IPS-15b (cell line): Measurements from ENCODE around the gene CNGA2.
A peak's percentile ranks its signal among the peaks of the same experiment; 100 is the strongest.
"Not testable (repeated sequence)": the region's sequence is repeated elsewhere in the genome, so short reads cannot be mapped to it uniquely, and the experiment has no call there.

ENCODE experiments used
- H3K27me3 ChIP-seq: one replicate; pipeline ENCODE4 v1.6.1; 2013; ENCODE audit warnings: low read length; ENCODE audit not compliant: control insufficient read depth, insufficient read depth
- H3K36me3 ChIP-seq: one replicate; pipeline ENCODE4 v1.6.1; 2013; ENCODE audit warnings: low read length; ENCODE audit not compliant: control insufficient read depth, insufficient read depth
- H3K4me1 ChIP-seq: one replicate; pipeline ENCODE4 v1.6.1; 2013; ENCODE audit warnings: mild to moderate bottlenecking, low read length; ENCODE audit not compliant: control insufficient read depth, insufficient read depth
- H3K4me3 ChIP-seq: one replicate; pipeline ENCODE4 v1.5.1; 2013; ENCODE audit warnings: low read depth, low read length
- H3K9ac ChIP-seq: one replicate; pipeline ENCODE4 v1.6.1; 2013; ENCODE audit warnings: low read depth, mild to moderate bottlenecking, low read length
- H3K9me3 ChIP-seq: one replicate; pipeline ENCODE4 v1.6.1; 2013; ENCODE audit warnings: mild to moderate bottlenecking, low read length; ENCODE audit not compliant: control insufficient read depth, insufficient read depth

The CNGA2 gene

GRCh38 chrX:151734446-151734845 lies at the start of gene CNGA2:
Gene CNGA2, plus strand, starts transcription at chrX:151734746. Its CDS starts 3,738 bp downstream, at chrX:151738484.
- Histone ChIP-seq H3K4me3 (no peak within 1 kb of the TSS), H3K4me1 (no peaks in the 10 kb centered on the region), H3K36me3 (no peaks in the 10 kb centered on the region), H3K27me3 (no peaks in the 10 kb centered on the region), H3K9me3 (peaks cover 8% of the 10 kb centered on the region), H3K9ac (no peak within 1 kb of the TSS)

- H3K4me1 ChIP-seq = no peaks in the 10 kb centered on the region
- H3K27me3 ChIP-seq = no peaks in the 10 kb centered on the region
- peaks cover under 1% of the 10 kb centered on the region for H3K9me3 ChIP-seq
- H3K36me3 ChIP-seq = no peaks in the 10 kb centered on the region
- H3K4me3 ChIP-seq = no peak overlapping the region
- H3K9ac ChIP-seq = no peak overlapping the region
Measured at GRCh38 chrX:151687635-151688034, 46.9 kb upstream of the CNGA2 start.

- H3K9me3 ChIP-seq = peaks cover 8% of the 10 kb centered on the region
- H3K27me3 ChIP-seq = peaks cover 4% of the 10 kb centered on the region
- H3K36me3 ChIP-seq = no peaks in the 10 kb centered on the region
- no peak overlapping the region for H3K4me3 ChIP-seq
- no peak overlapping the region for H3K9ac ChIP-seq
- no peaks in the 10 kb centered on the region for H3K4me1 ChIP-seq
Measured at GRCh38 chrX:151688695-151689094, 45.9 kb upstream of the CNGA2 start.

GRCh38 chrX:151692825-151693224 lies 41.7 kb upstream of the CNGA2 start:
- no peak overlapping the region for H3K4me3 ChIP-seq
- no peak overlapping the region for H3K9ac ChIP-seq
- H3K9me3 ChIP-seq = peaks cover 10% of the 10 kb centered on the region
- peaks cover 16% of the 10 kb centered on the region for H3K27me3 ChIP-seq
- no peaks in the 10 kb centered on the region for H3K4me1 ChIP-seq
- H3K36me3 ChIP-seq = no peaks in the 10 kb centered on the region

GRCh38 chrX:151694121-151694520 lies 40.4 kb upstream of the CNGA2 start:
- Histone ChIP-seq H3K9ac (no peak overlapping the region), H3K36me3 (no peaks in the 10 kb centered on the region), H3K4me3 (peak overlapping the region; percentile 43), H3K27me3 (peaks cover 16% of the 10 kb centered on the region), H3K9me3 (peaks cover 10% of the 10 kb centered on the region), H3K4me1 (no peaks in the 10 kb centered on the region)

- Histone ChIP-seq H3K9ac (no peak within 1 kb of the TSS), H3K4me1 (no peaks in the 10 kb centered on the region), H3K27me3 (peaks cover 16% of the 10 kb centered on the region), H3K9me3 (peaks cover 10% of the 10 kb centered on the region), H3K36me3 (no peaks in the 10 kb centered on the region), H3K4me3 (peak within 1 kb of the TSS; percentile 47)
Measured at GRCh38 chrX:151694661-151695582, 39.6 kb upstream of the CNGA2 start, which contains the start of gene PRRG3. Gene PRRG3, plus strand, starts transcription at chrX:151695458. Its CDS starts 3,357 bp downstream, at chrX:151698815.

- H3K9ac ChIP-seq = no peak overlapping the region
- peak overlapping the region; percentile 47 for H3K4me3 ChIP-seq
- peaks cover 16% of the 10 kb centered on the region for H3K27me3 ChIP-seq
- H3K36me3 ChIP-seq = no peaks in the 10 kb centered on the region
- no peaks in the 10 kb centered on the region for H3K4me1 ChIP-seq
- H3K9me3 ChIP-seq = peaks cover 10% of the 10 kb centered on the region
Measured at GRCh38 chrX:151695583-151696340, 38.8 kb upstream of the CNGA2 start.

GRCh38 chrX:151697082-151697481 lies 37.5 kb upstream of the CNGA2 start:
- H3K9ac ChIP-seq, H3K9me3 ChIP-seq, H3K4me3 ChIP-seq, H3K4me1 ChIP-seq, H3K36me3 ChIP-seq: not testable (repeated sequence)
- H3K27me3 ChIP-seq = peaks cover 16% of the 10 kb centered on the region

- no peaks in the 10 kb centered on the region for H3K4me1 ChIP-seq
- H3K9me3 ChIP-seq = peaks cover 10% of the 10 kb centered on the region
- no peaks in the 10 kb centered on the region for H3K36me3 ChIP-seq
- peaks cover 16% of the 10 kb centered on the region for H3K27me3 ChIP-seq
- no peak overlapping the region for H3K9ac ChIP-seq
- no peak overlapping the region for H3K4me3 ChIP-seq
Measured at GRCh38 chrX:151697522-151697921, 37.0 kb upstream of the CNGA2 start.

- Histone ChIP-seq H3K9me3 (peaks cover 2% of the 10 kb centered on the region), H3K9ac (no peak overlapping the region), H3K27me3 (peaks cover 15% of the 10 kb centered on the region), H3K4me1 (no peaks in the 10 kb centered on the region), H3K4me3 (no peak overlapping the region), H3K36me3 (no peaks in the 10 kb centered on the region)
Measured at GRCh38 chrX:151698485-151698884, 36.1 kb upstream of the CNGA2 start.

- Histone ChIP-seq H3K36me3 (no peaks in the 10 kb centered on the region), H3K9me3 (peaks cover 2% of the 10 kb centered on the region), H3K4me3 (no peak overlapping the region), H3K4me1 (no peaks in the 10 kb centered on the region), H3K27me3 (peaks cover 5% of the 10 kb centered on the region), H3K9ac (no peak overlapping the region)
Measured at GRCh38 chrX:151699746-151700145, 34.8 kb upstream of the CNGA2 start.
